Neutrophil (primary cell): ENCODE results near the gene HAUS5.

Experiments
- H3K27ac ChIP-seq: fragments of 200-600 bp; sonication (generic); 2 replicates; pipeline ENCODE4 v1.5.1; 2016; ENCODE audit warnings: mild to moderate bottlenecking, moderate library complexity
- H3K27me3 ChIP-seq: fragments of 200-600 bp; sonication (generic); 2 replicates; pipeline ENCODE4 v1.6.0; 2016; ENCODE audit warnings: mild to moderate bottlenecking
- H3K36me3 ChIP-seq: fragments of 200-600 bp; sonication (generic); 2 replicates; pipeline ENCODE4 v1.5.1; 2017
- H3K4me1 ChIP-seq, 2 experiments: fragments of 200-600 bp in 1 of 2; sonication (generic) in 1 of 2; 1 replicate in 1 of 2; 2 replicates in 1 of 2; pipeline versions ENCODE4 v1.5.1 to v1.6.1; 2013 to 2016; ENCODE audit warnings: low read depth in 1 of 2, low read length in 1 of 2, mild to moderate bottlenecking in 1 of 2, moderate library complexity in 1 of 2; ENCODE audit not compliant: control insufficient read depth in 1 of 2, insufficient read depth in 1 of 2
- H3K4me3 ChIP-seq, 2 experiments: fragments of 200-600 bp in 1 of 2; sonication (generic) in 1 of 2; 1 replicate in 1 of 2; 2 replicates in 1 of 2; pipeline ENCODE4 v1.5.1; 2013 to 2016; ENCODE audit warnings: low read depth in 1 of 2, low read length in 1 of 2, mild to moderate bottlenecking in 1 of 2, moderate library complexity in 1 of 2
- H3K9me3 ChIP-seq: fragments of 200-600 bp; sonication (generic); 2 replicates; pipeline ENCODE4 v1.5.1; 2016
- TF ChIP-seq, protein P1 (sequence below): fragments of 200-600 bp; sonication (generic); IDR thresholded peaks from 2 replicates; pipeline ENCODE4 v1.5.1; 2016; ENCODE audit warnings: antibody characterized with exemption

Gene HAUS5

GRCh38 chr19:35656700-35657099, 44.2 kb downstream of the HAUS5 start:
- Histone ChIP-seq H3K27me3 (no peaks in the 10 kb centered on the region), H3K27ac (no peak overlapping the region), H3K36me3 (peaks cover 94% of the 10 kb centered on the region), H3K9me3 (no peaks in the 10 kb centered on the region), H3K4me3 (no peak overlapping the region), H3K4me1 (no peaks in the 10 kb centered on the region)
- TF ChIP-seq, protein P1, sequence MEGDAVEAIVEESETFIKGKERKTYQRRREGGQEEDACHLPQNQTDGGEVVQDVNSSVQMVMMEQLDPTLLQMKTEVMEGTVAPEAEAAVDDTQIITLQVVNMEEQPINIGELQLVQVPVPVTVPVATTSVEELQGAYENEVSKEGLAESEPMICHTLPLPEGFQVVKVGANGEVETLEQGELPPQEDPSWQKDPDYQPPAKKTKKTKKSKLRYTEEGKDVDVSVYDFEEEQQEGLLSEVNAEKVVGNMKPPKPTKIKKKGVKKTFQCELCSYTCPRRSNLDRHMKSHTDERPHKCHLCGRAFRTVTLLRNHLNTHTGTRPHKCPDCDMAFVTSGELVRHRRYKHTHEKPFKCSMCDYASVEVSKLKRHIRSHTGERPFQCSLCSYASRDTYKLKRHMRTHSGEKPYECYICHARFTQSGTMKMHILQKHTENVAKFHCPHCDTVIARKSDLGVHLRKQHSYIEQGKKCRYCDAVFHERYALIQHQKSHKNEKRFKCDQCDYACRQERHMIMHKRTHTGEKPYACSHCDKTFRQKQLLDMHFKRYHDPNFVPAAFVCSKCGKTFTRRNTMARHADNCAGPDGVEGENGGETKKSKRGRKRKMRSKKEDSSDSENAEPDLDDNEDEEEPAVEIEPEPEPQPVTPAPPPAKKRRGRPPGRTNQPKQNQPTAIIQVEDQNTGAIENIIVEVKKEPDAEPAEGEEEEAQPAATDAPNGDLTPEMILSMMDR = no peak

- TF ChIP-seq, protein P1 = no peak
Measured at GRCh38 chr19:35657904-35658700, 45.6 kb downstream of the HAUS5 start.

GRCh38 chr19:35661995-35662340, 49.4 kb downstream of the HAUS5 start:
- Histone ChIP-seq H3K36me3 (peaks cover 50% of the 10 kb centered on the region), H3K4me1 (no peaks in the 10 kb centered on the region), H3K4me3 (no peak overlapping the region), H3K27ac (no peak overlapping the region), H3K9me3 (no peaks in the 10 kb centered on the region), H3K27me3 (no peaks in the 10 kb centered on the region)
- TF ChIP-seq, protein P1 = no peak

More at GRCh38 chr19:35657904-35658700, 45.6 kb downstream of the HAUS5 start:
- Histone ChIP-seq H3K27ac (no peak overlapping the region), H3K9me3 (no peaks in the 10 kb centered on the region), H3K4me1 (no peaks in the 10 kb centered on the region), H3K36me3 (peaks cover 81% of the 10 kb centered on the region), H3K27me3 (no peaks in the 10 kb centered on the region), H3K4me3 (no peak overlapping the region)

GRCh38 chr19:35663981-35664380, 51.4 kb downstream of the HAUS5 start:
- Histone ChIP-seq H3K4me1 (no peaks in the 10 kb centered on the region), H3K4me3 (no peak overlapping the region), H3K36me3 (peaks cover 30% of the 10 kb centered on the region), H3K9me3 (no peaks in the 10 kb centered on the region), H3K27ac (no peak overlapping the region), H3K27me3 (peaks cover 9% of the 10 kb centered on the region)
- TF ChIP-seq, protein P1 = no peak

DNA sequence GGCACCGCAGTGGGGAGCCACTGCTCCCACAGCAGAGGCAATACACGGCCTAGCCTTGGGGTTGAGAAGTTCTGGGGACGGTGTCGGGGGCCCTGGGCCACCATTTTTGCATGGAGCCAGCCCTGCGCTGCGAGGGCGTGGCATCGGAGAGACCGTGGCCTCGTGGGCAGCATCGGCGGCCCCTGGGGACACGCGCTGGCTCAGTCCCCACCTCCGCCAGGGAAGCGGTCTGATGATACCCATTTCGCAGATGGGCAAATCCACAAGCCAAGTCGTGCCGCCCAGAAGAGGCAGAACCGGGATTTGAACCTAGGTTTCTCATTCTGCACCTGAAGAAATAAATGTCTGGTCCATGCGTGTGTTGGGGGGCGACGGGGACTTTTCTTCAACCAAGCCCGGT, 52.6 kb downstream of the HAUS5 start:
- H3K27me3 ChIP-seq = peaks cover 18% of the 10 kb centered on the region
- H3K9me3 ChIP-seq = no peaks in the 10 kb centered on the region
- TF ChIP-seq, protein P1 = no peak
- no peak overlapping the region for H3K27ac ChIP-seq
- no peak overlapping the region for H3K4me3 ChIP-seq
- H3K36me3 ChIP-seq = peaks cover 18% of the 10 kb centered on the region
- H3K4me1 ChIP-seq = no peaks in the 10 kb centered on the region
